Keratinocyte (primary cell): Measurements from ENCODE around the gene CCDC97. TPM values are rescaled to one million over a fixed set of nuclear protein-coding genes. Genes with fewer than 3 reads are reported as not detected.
A peak's percentile ranks its signal among the peaks of the same experiment; 100 is the strongest.

Experiments
- DNase-seq: peaks from one replicate; pipeline ENCODE4 v3.0.0-alpha.2; 2011; ENCODE audit warnings: low read depth, missing footprints, low spot score
- FAIRE-seq: peaks from 2 replicates; lab custom pipeline; 2011; peaks lifted over from hg19 to GRCh38; lab: Jason Lieb, UNC
- H2AFZ ChIP-seq: 2 replicates; pipeline ENCODE4 v1.6.0; 2012; ENCODE audit warnings: low read length, control low read depth, inconsistent platforms; ENCODE audit not compliant: control insufficient read depth
- H3K27ac ChIP-seq: 2 replicates; pipeline ENCODE4 v1.5.1; 2011; ENCODE audit warnings: low read length; ENCODE audit not compliant: control insufficient read depth, insufficient read depth
- H3K27me3 ChIP-seq: 3 replicates; pipeline ENCODE4 v1.6.0; 2011; ENCODE audit warnings: low read length; ENCODE audit not compliant: control insufficient read depth, insufficient read depth; ENCODE audit errors: extremely low read depth
- H3K36me3 ChIP-seq, 2 experiments: 2 replicates in 1 of 2; 3 replicates in 1 of 2; pipeline ENCODE4 v1.5.1; 2011; ENCODE audit warnings: low read length in 2 of 2, mild to moderate bottlenecking in 1 of 2; ENCODE audit not compliant: control insufficient read depth in 2 of 2, insufficient read depth in 2 of 2; ENCODE audit errors: extremely low read depth in 1 of 2
- H3K4me1 ChIP-seq: 3 replicates; pipeline ENCODE4 v1.5.1; 2011; ENCODE audit warnings: low read length; ENCODE audit not compliant: control insufficient read depth, insufficient read depth; ENCODE audit errors: extremely low read depth
- H3K4me2 ChIP-seq: 3 replicates; pipeline ENCODE4 v1.6.0; 2011; ENCODE audit warnings: low read depth, low read length; ENCODE audit not compliant: control insufficient read depth, insufficient read depth; ENCODE audit errors: extremely low read depth
- H3K4me3 ChIP-seq, 3 experiments: fragments of 200-600 bp in 1 of 3; sonication (generic) in 1 of 3; 2 replicates in 2 of 3; 3 replicates in 1 of 3; pipeline ENCODE4 v1.5.1; 2011 to 2016; ENCODE audit warnings: low read length in 3 of 3, mild to moderate bottlenecking in 3 of 3, control low read depth in 2 of 3, inconsistent platforms in 1 of 3, low read depth in 1 of 3, mixed read lengths in 1 of 3, mixed run types in 1 of 3, moderate library complexity in 1 of 3; ENCODE audit not compliant: control insufficient read depth in 2 of 3, insufficient read depth in 2 of 3; ENCODE audit errors: extremely low read depth in 1 of 3
- H3K79me2 ChIP-seq: 2 replicates; pipeline ENCODE4 v1.6.0; 2012; ENCODE audit warnings: low read length; ENCODE audit not compliant: control insufficient read depth, insufficient read depth
- H3K9ac ChIP-seq: 3 replicates; pipeline ENCODE4 v1.6.0; 2011; ENCODE audit warnings: low read length; ENCODE audit not compliant: control insufficient read depth, insufficient read depth; ENCODE audit errors: extremely low read depth
- H3K9me1 ChIP-seq: 3 replicates; pipeline ENCODE4 v1.6.0; 2011; ENCODE audit warnings: low read length; ENCODE audit not compliant: control insufficient read depth, insufficient read depth; ENCODE audit errors: extremely low read depth
- H3K9me3 ChIP-seq: 2 replicates; pipeline ENCODE4 v1.5.1; 2012; ENCODE audit warnings: low read depth, low read length; ENCODE audit not compliant: control insufficient read depth
- H4K20me1 ChIP-seq: 3 replicates; pipeline ENCODE4 v1.6.0; 2011; ENCODE audit warnings: low read length; ENCODE audit not compliant: control insufficient read depth, insufficient read depth; ENCODE audit errors: extremely low read depth
- CTCF ChIP-seq, 3 experiments: IDR thresholded peaks in 1 of 3; conservative IDR thresholded peaks in 1 of 3; optimal IDR thresholded peaks in 1 of 3; 2 replicates in 2 of 3; 3 replicates in 1 of 3; pipeline versions ENCODE3 to v1.5.1; 2011; ENCODE audit warnings: low read length in 3 of 3, mild to moderate bottlenecking in 3 of 3, moderate library complexity in 2 of 3, control low read depth in 1 of 3, inconsistent platforms in 1 of 3; ENCODE audit not compliant: insufficient read depth in 2 of 3; ENCODE audit errors: extremely low read depth in 1 of 3
- EZH2 ChIP-seq: IDR thresholded peaks from one replicate; pipeline ENCODE4 v1.6.1; 2012; ENCODE audit warnings: inconsistent platforms, mild to moderate bottlenecking, low read length, moderate library complexity
- dilution Hi-C: fragments of 300-500 bp; cut with MboI; formaldehyde crosslinking; loops from one replicate; pipeline ENCODE4 v1.7.0; 2020; ENCODE audit warnings: low sequenced_read_pairs; ENCODE audit not compliant: extremely low pct_ligation_motif_present
- polyA plus RNA-seq, 5 experiments: library from polyadenylated mRNA; depleted of rRNA in 3 of 5; stranded (reverse) in 3 of 5; stranded (forward) in 1 of 5; unstranded in 1 of 5; fragments of >200 nt; gene quantifications; 1 replicate in 1 of 5; 2 replicates in 3 of 5; 3 replicates in 1 of 5; pipeline versions ENCODE4 v1.2.1 to v1.2.3, GENCODE V29; 2011 to 2012; ENCODE audit warnings: missing spikeins in 2 of 5, low read depth in 1 of 5, low replicate concordance in 1 of 5

CCDC97 gene
- polyA plus RNA-seq, 1 donor (not counting 4 experiments of a cell fraction or from before 2014, with no cell fraction given), result 6.8 TPM

GRCh38 chr19:41321600-41322270 lies 11.8 kb downstream of the CCDC97 start:
- Histone ChIP-seq H3K4me1 (peaks cover 3% of the 10 kb centered on the region), H3K4me2 (no peak overlapping the region), H3K9me1 (no peaks in the 10 kb centered on the region), H3K27me3 (no peaks in the 10 kb centered on the region), H3K36me3 (peaks cover 29 to 31% of the 10 kb centered on the region in 2 experiments), H3K4me3 (no peak overlapping the region), H4K20me1 (peaks cover 3% of the 10 kb centered on the region), H3K27ac (no peak overlapping the region), H3K79me2 (peaks cover 2% of the 10 kb centered on the region), H3K9ac (no peak overlapping the region), H2AFZ (no peak overlapping the region), H3K9me3 (no peaks in the 10 kb centered on the region)
- dilution Hi-C loops, result no loop called here
- no peak for TF ChIP-seq EZH2
- TF ChIP-seq CTCF (optimal IDR thresholded peaks at IDR 0.05 in 1 of 3, IDR thresholded peaks at IDR 0.05 in 1 of 3, conservative IDR thresholded peaks at IDR 0.05 in 1 of 3; ENCODE audit: extremely low read depth in 1 of 3, insufficient read depth in 2 of 3, low read length in 3 of 3), result peak; percentile 24 to 48 (median 27)
- no peak for DNase-seq
- no peak for FAIRE-seq

GRCh38 chr19:41322451-41322850 lies 12.5 kb downstream of the CCDC97 start:
- no peak overlapping the region for H3K4me2 ChIP-seq
- no peak for DNase-seq

More at GRCh38 chr19:41322451-41322850, 12.5 kb downstream of the CCDC97 start:
- FAIRE-seq, result no peak
- Histone ChIP-seq H3K4me3 (no peak overlapping the region), H3K79me2 (peaks cover 2% of the 10 kb centered on the region), H3K9me1 (no peaks in the 10 kb centered on the region), H3K9ac (no peak overlapping the region), H4K20me1 (peaks cover 3% of the 10 kb centered on the region), H3K27me3 (no peaks in the 10 kb centered on the region), H2AFZ (no peak overlapping the region), H3K4me1 (peaks cover 10% of the 10 kb centered on the region), H3K36me3 (peaks cover 22 to 28% of the 10 kb centered on the region in 2 experiments), H3K27ac (no peak overlapping the region), H3K9me3 (no peaks in the 10 kb centered on the region)
- TF ChIP-seq EZH2 (no peak), CTCF (optimal IDR thresholded peaks at IDR 0.05 in 1 of 3, IDR thresholded peaks at IDR 0.05 in 1 of 3, conservative IDR thresholded peaks at IDR 0.05 in 1 of 3; ENCODE audit: extremely low read depth in 1 of 3, insufficient read depth in 2 of 3, low read length in 3 of 3) (no peak)
- dilution Hi-C loops, result no loop called here
